ENCODE measurements around the gene LRP1B.
"Not testable (repeated sequence)": the region's sequence is repeated elsewhere in the genome, so short reads cannot be mapped to it uniquely, and the experiment has no call there.

- TF ChIP-seq CTCF (IDR thresholded peaks at IDR 0.05); POLR2AphosphoS5 (IDR thresholded peaks at IDR 0.05; ENCODE audit: low read depth, low read length); SMC3 (IDR thresholded peaks at IDR 0.05; ENCODE audit: low read depth, low read length): not testable (repeated sequence)
Measured at GRCh38 chr2:140650134-140650533, 1480.7 kb downstream of the LRP1B start.
